CD4-positive, alpha-beta T cell (primary cell): Measurements from ENCODE around the gene BRPF3. TPM values are rescaled to one million over a fixed set of nuclear protein-coding genes. Genes with fewer than 3 reads are reported as not detected.

ENCODE experiments used
- ATAC-seq: fragments of 200-7000 bp; cut with Tn5 transposase; one replicate; pipeline ENCODE4 v1.10.0; 2022; ENCODE audit warnings: mild to moderate bottlenecking; ENCODE audit not compliant: poor library complexity
- CTCF ChIA-PET: fragments of 350-600 bp; sonication (Branson Sonifier 250); formaldehyde crosslinking; loops from one replicate; lab custom pipeline; 2021; ENCODE audit warnings: antibody characterized with exemption, inconsistent platforms; lab: Charles Lee
- POLR2A ChIA-PET: fragments of 350-600 bp; sonication (Branson Sonifier 250); formaldehyde crosslinking; loops from one replicate; lab custom pipeline; 2021; ENCODE audit warnings: antibody characterized with exemption, inconsistent platforms; lab: Charles Lee
- DNase-seq, 14 experiments: peaks; one replicate each; pipeline ENCODE4 v3.0.0-alpha.2; 2013 to 2020; ENCODE audit warnings: mixed read lengths in 2 of 14
- H3K27ac ChIP-seq, 2 donors: one replicate each; pipeline versions ENCODE4 v1.5.1 to v1.7.0; 2013; ENCODE audit warnings: low read length in 2 of 2, low read depth in 1 of 2, mild to moderate bottlenecking in 1 of 2
- H3K27me3 ChIP-seq, 2 experiments: 1 replicate in 1 of 2; 2 replicates in 1 of 2; pipeline versions ENCODE4 v1.6.1 to v1.7.0; 2013; ENCODE audit warnings: low read length in 2 of 2, control low read depth in 1 of 2, mild to moderate bottlenecking in 1 of 2, moderate library complexity in 1 of 2; ENCODE audit not compliant: insufficient read depth in 2 of 2, control insufficient read depth in 1 of 2
- H3K36me3 ChIP-seq: one replicate; pipeline ENCODE4 v1.6.1; 2013; ENCODE audit warnings: low read length, control low read depth; ENCODE audit not compliant: insufficient read depth
- H3K4me1 ChIP-seq: one replicate; pipeline ENCODE4 v1.6.1; 2013; ENCODE audit warnings: low read length, control low read depth; ENCODE audit not compliant: insufficient read depth
- H3K4me3 ChIP-seq: one replicate; pipeline ENCODE4 v1.5.1; 2013; ENCODE audit warnings: mild to moderate bottlenecking, low read length, moderate library complexity
- H3K9me3 ChIP-seq, 2 experiments: 1 replicate in 1 of 2; 2 replicates in 1 of 2; pipeline versions ENCODE4 v1.6.1 to v1.7.0; 2013; ENCODE audit warnings: low read length in 2 of 2, mild to moderate bottlenecking in 2 of 2, control low read depth in 1 of 2, moderate library complexity in 1 of 2; ENCODE audit not compliant: control insufficient read depth in 1 of 2, insufficient read depth in 1 of 2
- H3K27ac Mint-ChIP-seq: one replicate; pipeline ENCODE4 v1.8.0; 2020; ENCODE audit warnings: mixed read lengths
- H3K27me3 Mint-ChIP-seq: one replicate; pipeline ENCODE4 v1.8.0; 2021; ENCODE audit warnings: mixed read lengths
- H3K36me3 Mint-ChIP-seq: one replicate; pipeline ENCODE4 v1.8.0; 2021; ENCODE audit warnings: low read depth, mixed read lengths
- H3K4me1 Mint-ChIP-seq: one replicate; pipeline ENCODE4 v1.8.0; 2021; ENCODE audit warnings: low read depth, mixed read lengths
- H3K4me3 Mint-ChIP-seq: one replicate; pipeline ENCODE4 v1.8.0; 2020; ENCODE audit warnings: mild to moderate bottlenecking, mixed read lengths
- H3K9me3 Mint-ChIP-seq: one replicate; pipeline ENCODE4 v1.8.0; 2020; ENCODE audit warnings: mixed read lengths
- intact Hi-C, 2 experiments: fragments of 100-400 bp; cut with DNase I in 1 of 2; cut with micrococcal nuclease in 1 of 2; formaldehyde crosslinking; loops; one replicate each; pipeline versions ENCODE4 v1.15.1 to v1.9.0; 2023 to 2025; cut with DNase I, micrococcal nuclease
- total RNA-seq, 174 experiments: library from RNA in 2 of 174; stranded (reverse) in 2 of 174; gene quantifications; one replicate each; pipeline ENCODE4 v1.2.3 and lab custom pipeline; 2021 to 2026
- TF ChIP-seq, protein P1 (sequence below): fragments of 200-600 bp; IDR thresholded peaks from one replicate; pipeline ENCODE4 v1.8.0; 2022; ENCODE audit warnings: antibody characterized with exemption, mild to moderate bottlenecking

The BRPF3 gene
- total RNA-seq, 2 experiments from 2014 or later = 39.0 to 41.6 TPM

DNA sequence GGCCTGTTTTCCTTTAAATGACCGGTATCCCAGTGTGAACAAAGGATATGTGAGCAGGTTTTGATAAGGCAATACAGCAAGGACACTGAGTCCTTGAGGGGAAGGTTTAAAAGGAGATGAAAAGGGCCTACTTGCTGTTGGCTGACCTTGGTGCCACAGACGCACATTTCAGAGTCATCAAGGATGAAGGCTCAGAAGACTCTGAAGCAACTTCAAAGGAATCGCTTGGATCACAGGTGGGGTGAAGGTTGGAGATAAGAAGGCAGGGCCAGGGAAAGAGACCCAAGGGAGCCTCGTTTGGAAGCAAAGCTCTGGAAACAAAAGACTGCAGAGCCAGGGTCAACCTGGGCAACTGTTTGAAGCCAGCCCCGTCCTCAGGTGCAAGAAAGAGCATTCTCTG is 43.2 kb downstream of the BRPF3 start:
- H3K9me3 ChIP-seq = no peaks in the 10 kb centered on the region
- no peaks in the 10 kb centered on the region for H3K4me1 ChIP-seq
- TF ChIP-seq, protein P1, sequence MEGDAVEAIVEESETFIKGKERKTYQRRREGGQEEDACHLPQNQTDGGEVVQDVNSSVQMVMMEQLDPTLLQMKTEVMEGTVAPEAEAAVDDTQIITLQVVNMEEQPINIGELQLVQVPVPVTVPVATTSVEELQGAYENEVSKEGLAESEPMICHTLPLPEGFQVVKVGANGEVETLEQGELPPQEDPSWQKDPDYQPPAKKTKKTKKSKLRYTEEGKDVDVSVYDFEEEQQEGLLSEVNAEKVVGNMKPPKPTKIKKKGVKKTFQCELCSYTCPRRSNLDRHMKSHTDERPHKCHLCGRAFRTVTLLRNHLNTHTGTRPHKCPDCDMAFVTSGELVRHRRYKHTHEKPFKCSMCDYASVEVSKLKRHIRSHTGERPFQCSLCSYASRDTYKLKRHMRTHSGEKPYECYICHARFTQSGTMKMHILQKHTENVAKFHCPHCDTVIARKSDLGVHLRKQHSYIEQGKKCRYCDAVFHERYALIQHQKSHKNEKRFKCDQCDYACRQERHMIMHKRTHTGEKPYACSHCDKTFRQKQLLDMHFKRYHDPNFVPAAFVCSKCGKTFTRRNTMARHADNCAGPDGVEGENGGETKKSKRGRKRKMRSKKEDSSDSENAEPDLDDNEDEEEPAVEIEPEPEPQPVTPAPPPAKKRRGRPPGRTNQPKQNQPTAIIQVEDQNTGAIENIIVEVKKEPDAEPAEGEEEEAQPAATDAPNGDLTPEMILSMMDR = no peak
- ATAC-seq (no peak), DNase-seq (no peak)
- no peak overlapping the region for H3K4me3 Mint-ChIP-seq
- intact Hi-C loops = no loop called here
- no peak overlapping the region for H3K27ac Mint-ChIP-seq
- no peaks in the 10 kb centered on the region for H3K9me3 Mint-ChIP-seq
- H3K4me1 Mint-ChIP-seq = peaks cover 9% of the 10 kb centered on the region
- H3K36me3 ChIP-seq = no peaks in the 10 kb centered on the region
- no peaks in the 10 kb centered on the region for H3K36me3 Mint-ChIP-seq
- POLR2A ChIA-PET = no interaction called here
- H3K4me3 ChIP-seq = no peak overlapping the region
- H3K27me3 Mint-ChIP-seq = no peaks in the 10 kb centered on the region
- H3K27me3 ChIP-seq = no peaks in the 10 kb centered on the region
- CTCF ChIA-PET = no interaction called here
- no peak overlapping the region for H3K27ac ChIP-seq

DNA sequence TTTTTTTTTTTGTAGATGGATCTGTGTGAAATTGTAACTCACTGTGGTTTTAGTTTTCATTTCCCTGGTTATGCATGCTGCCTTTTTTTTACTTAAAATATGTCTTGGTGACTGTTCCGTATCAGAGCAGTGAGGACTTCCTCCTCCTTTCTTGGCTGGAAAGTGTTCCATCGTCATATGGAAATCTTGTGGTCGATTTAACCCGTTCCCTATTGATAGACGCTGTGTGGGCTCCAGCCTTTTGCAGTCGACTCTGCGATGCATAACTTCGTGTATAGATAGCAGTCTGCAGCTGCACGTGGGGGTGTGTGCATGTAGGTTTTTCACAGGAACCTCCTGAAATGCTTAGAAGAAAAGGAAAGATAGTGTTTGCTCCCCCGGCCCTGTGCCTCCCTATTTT is 45.2 kb downstream of the BRPF3 start:
- Mint-ChIP-seq H3K27ac (no peak overlapping the region), H3K4me1 (peaks cover 17% of the 10 kb centered on the region), H3K9me3 (no peaks in the 10 kb centered on the region), H3K27me3 (no peaks in the 10 kb centered on the region), H3K4me3 (no peak overlapping the region), H3K36me3 (no peaks in the 10 kb centered on the region)
- Histone ChIP-seq H3K9me3 (no peaks in the 10 kb centered on the region), H3K27ac (no peak overlapping the region), H3K4me3 (no peak overlapping the region), H3K4me1 (peaks cover 5% of the 10 kb centered on the region), H3K36me3 (no peaks in the 10 kb centered on the region), H3K27me3 (no peaks in the 10 kb centered on the region)
- ChIA-PET CTCF (interaction anchor here (1.3 kb wide), 1 partner anchor 35 kb away, joined by 6 read pairs; no protein-coding TSS in a partner anchor), POLR2A (interaction anchor here (0.6 kb wide), 1 partner anchor 465 kb away, joined by 3 read pairs; no protein-coding TSS in a partner anchor)
- intact Hi-C loops = no loop called here
- ATAC-seq (no peak), DNase-seq (peak in 2 of 14 experiments; percentile 23 to 27)
- TF ChIP-seq, protein P1 = no peak

GRCh38 chr6:36242161-36242560 is 45.6 kb downstream of the BRPF3 start:
- H3K9me3 ChIP-seq = no peaks in the 10 kb centered on the region
- CTCF ChIA-PET = no interaction called here
- Mint-ChIP-seq H3K36me3 (no peaks in the 10 kb centered on the region), H3K4me3 (no peak overlapping the region), H3K9me3 (no peaks in the 10 kb centered on the region), H3K4me1 (peaks cover 17% of the 10 kb centered on the region), H3K27ac (no peak overlapping the region), H3K27me3 (no peaks in the 10 kb centered on the region)
- DNase-seq (no peak), ATAC-seq (no peak)
- POLR2A ChIA-PET = no interaction called here
- peaks cover 5% of the 10 kb centered on the region for H3K4me1 ChIP-seq
- TF ChIP-seq, protein P1 = no peak
- H3K4me3 ChIP-seq = no peak overlapping the region
- intact Hi-C loops = no loop called here
- H3K27ac ChIP-seq = no peak overlapping the region
- no peaks in the 10 kb centered on the region for H3K36me3 ChIP-seq
- no peaks in the 10 kb centered on the region for H3K27me3 ChIP-seq
